Fibroblast of lung (primary cell): ENCODE data around the gene TPGS1.

Source experiments
- EZH2 ChIP-seq: IDR thresholded peaks from 2 replicates; pipeline ENCODE4 v1.5.1; 2012; ENCODE audit warnings: low read length, control low read depth, mild to moderate bottlenecking; ENCODE audit errors: missing control alignments
- TF ChIP-seq, protein P1 (sequence below), 2 donors: IDR thresholded peaks in 1 of 2; conservative IDR thresholded peaks in 1 of 2; 1 replicate in 1 of 2; 2 replicates in 1 of 2; pipeline ENCODE4 v1.5.1; 2011 to 2012; ENCODE audit warnings: low read length in 2 of 2, control low read depth in 1 of 2, inconsistent platforms in 1 of 2, low read depth in 1 of 2, mild to moderate bottlenecking in 1 of 2

DNA sequence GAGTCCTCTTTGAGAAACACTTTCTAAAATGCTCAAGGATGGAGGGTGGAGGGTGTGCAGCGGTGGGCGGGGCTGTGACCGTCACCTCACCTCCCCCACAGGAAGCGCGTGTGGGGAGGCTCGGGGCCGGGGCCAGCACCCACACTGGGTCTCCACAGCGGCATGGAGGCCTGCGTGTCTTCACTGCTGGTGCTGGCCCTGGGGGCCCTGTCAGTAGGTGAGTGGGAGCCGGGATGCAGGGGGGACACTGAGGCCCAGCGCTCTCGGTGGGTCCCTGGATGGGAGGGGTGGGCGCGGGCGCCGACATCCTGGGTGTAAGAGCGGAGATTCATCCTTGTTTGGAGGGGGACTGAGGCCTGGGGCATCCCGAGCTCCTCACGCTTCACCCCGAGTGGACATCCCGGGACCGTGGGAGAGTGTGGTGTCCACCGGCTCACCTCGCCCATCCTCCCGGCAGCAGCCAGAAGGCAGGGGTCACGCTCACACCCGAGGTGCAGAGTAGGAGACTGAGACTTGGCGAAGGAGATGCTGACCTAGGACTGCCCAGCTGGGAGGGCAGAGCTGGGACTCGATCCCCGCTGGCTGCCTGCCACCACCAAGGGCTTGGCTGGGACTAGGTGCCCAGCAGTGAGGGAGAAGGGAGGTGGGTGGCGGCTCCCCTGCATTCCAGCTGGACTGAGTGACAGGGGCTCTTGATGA is 36.8 kb downstream of the TPGS1 start, which contains the start of gene GZMM:
- TF ChIP-seq, protein P1, sequence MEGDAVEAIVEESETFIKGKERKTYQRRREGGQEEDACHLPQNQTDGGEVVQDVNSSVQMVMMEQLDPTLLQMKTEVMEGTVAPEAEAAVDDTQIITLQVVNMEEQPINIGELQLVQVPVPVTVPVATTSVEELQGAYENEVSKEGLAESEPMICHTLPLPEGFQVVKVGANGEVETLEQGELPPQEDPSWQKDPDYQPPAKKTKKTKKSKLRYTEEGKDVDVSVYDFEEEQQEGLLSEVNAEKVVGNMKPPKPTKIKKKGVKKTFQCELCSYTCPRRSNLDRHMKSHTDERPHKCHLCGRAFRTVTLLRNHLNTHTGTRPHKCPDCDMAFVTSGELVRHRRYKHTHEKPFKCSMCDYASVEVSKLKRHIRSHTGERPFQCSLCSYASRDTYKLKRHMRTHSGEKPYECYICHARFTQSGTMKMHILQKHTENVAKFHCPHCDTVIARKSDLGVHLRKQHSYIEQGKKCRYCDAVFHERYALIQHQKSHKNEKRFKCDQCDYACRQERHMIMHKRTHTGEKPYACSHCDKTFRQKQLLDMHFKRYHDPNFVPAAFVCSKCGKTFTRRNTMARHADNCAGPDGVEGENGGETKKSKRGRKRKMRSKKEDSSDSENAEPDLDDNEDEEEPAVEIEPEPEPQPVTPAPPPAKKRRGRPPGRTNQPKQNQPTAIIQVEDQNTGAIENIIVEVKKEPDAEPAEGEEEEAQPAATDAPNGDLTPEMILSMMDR (conservative IDR thresholded peaks at IDR 0.05 in 1 of 2, IDR thresholded peaks at IDR 0.05 in 1 of 2; ENCODE audit: low read depth in 1 of 2, low read length in 2 of 2) = no peak
- TF ChIP-seq EZH2 = no peak
